ENCODE results near the gene ANXA1.

DNA sequence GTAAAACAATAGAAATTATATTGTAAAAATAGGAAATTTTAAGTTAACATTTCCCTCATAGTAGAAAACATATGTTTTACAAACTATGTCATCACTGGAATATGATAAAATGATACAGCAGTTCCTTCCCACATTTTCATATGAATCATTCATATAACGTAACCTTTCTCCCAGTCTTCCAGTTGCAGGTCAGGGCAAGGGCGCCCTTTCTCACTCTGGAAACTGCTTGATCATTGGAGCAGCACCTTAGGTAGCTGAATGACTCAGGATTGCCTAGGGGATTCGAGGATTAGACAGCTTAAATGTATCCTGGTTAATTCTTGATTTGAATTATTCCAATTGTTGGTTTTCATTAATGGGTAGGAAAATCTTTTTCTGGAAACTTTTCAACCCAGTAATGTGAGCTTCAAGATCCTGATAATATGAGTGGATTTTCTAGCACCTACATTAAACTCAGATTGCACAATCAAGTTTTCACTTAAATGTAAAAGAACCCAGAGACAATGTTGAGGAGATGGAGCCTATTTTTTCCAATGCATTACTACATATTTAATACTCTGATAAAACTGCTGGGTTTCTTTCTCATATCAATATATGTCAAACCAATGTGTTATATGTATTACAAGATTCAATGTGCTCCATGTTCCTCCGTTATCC is 32.6 kb upstream of the ANXA1 start:
- TF ChIP-seq, protein P1, sequence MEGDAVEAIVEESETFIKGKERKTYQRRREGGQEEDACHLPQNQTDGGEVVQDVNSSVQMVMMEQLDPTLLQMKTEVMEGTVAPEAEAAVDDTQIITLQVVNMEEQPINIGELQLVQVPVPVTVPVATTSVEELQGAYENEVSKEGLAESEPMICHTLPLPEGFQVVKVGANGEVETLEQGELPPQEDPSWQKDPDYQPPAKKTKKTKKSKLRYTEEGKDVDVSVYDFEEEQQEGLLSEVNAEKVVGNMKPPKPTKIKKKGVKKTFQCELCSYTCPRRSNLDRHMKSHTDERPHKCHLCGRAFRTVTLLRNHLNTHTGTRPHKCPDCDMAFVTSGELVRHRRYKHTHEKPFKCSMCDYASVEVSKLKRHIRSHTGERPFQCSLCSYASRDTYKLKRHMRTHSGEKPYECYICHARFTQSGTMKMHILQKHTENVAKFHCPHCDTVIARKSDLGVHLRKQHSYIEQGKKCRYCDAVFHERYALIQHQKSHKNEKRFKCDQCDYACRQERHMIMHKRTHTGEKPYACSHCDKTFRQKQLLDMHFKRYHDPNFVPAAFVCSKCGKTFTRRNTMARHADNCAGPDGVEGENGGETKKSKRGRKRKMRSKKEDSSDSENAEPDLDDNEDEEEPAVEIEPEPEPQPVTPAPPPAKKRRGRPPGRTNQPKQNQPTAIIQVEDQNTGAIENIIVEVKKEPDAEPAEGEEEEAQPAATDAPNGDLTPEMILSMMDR (IDR thresholded peaks at IDR 0.05 in 2 of 3, conservative IDR thresholded peaks at IDR 0.05 in 1 of 3; ENCODE audit: borderline replicate concordance in 1 of 3, insufficient read depth in 1 of 3, low read depth in 2 of 3, low read length in 2 of 3) = no peak
- TF ChIP-seq POLR2A (IDR thresholded peaks at IDR 0.05; ENCODE audit: borderline replicate concordance, extremely low read depth, insufficient read depth, insufficient read length) = no peak
- TF ChIP-seq EZH2 (IDR thresholded peaks at IDR 0.05) = no peak
- no peak for TF ChIP-seq ELF1 (IDR thresholded peaks at IDR 0.05; ENCODE audit: borderline replicate concordance, low read depth)
- TF ChIP-seq RAD21 (IDR thresholded peaks at IDR 0.05; ENCODE audit: low read depth) = no peak
- TF ChIP-seq EGR1 (IDR thresholded peaks at IDR 0.05; ENCODE audit: low read depth) = no peak
- TF ChIP-seq SRF (IDR thresholded peaks at IDR 0.05; ENCODE audit: low read depth) = no peak
